Sigmoid colon (tissue), 3 donors: Measurements from ENCODE around the gene ROBO1.

ENCODE experiments used
- CTCF ChIP-seq, 4 experiments: fragments of 450-650 bp in 3 of 4; fragments of 200-600 bp in 1 of 4; IDR thresholded peaks; one replicate each; pipeline ENCODE4 v1.5.1; 2016 to 2019; ENCODE audit warnings: antibody characterized with exemption in 4 of 4, mild to moderate bottlenecking in 3 of 4, moderate library complexity in 2 of 4
- POLR2A ChIP-seq, 2 donors: fragments of 450-650 bp; IDR thresholded peaks; one replicate each; pipeline ENCODE4 v1.6.1; 2016; ENCODE audit warnings: antibody characterized with exemption in 2 of 2, mild to moderate bottlenecking in 2 of 2, moderate library complexity in 2 of 2

- no peak for TF ChIP-seq CTCF (IDR thresholded peaks at IDR 0.05)
- TF ChIP-seq POLR2A (IDR thresholded peaks at IDR 0.05): no peak
Observed at GRCh38 chr3:78798266-78798832, 969.4 kb downstream of the ROBO1 start.
